GM12878 (cell line): ENCODE data around the gene CTPS1. TPM values are rescaled to one million over a fixed set of nuclear protein-coding genes. Genes with fewer than 3 reads are reported as not detected.

Experiments
- CBX3 ChIP-seq: fragments of 200-600 bp; sonication (generic); IDR thresholded peaks from 2 replicates; pipeline ENCODE4 v1.6.1; 2016; ENCODE audit warnings: low read depth, borderline replicate concordance
- CUX1 ChIP-seq: IDR thresholded peaks from 2 replicates; pipeline ENCODE4 v1.6.1; 2012; ENCODE audit warnings: improper control_type of control experiment, low read depth, low read length; ENCODE audit not compliant: insufficient replicate concordance
- EP300 ChIP-seq, 2 experiments: fragments of 150-350 bp in 1 of 2; IDR thresholded peaks; 2 replicates each; pipeline ENCODE4 v1.6.1; 2011 to 2012; ENCODE audit warnings: low read depth in 2 of 2, low read length in 2 of 2, borderline replicate concordance in 1 of 2, improper control_type of control experiment in 1 of 2, inconsistent platforms in 1 of 2; ENCODE audit not compliant: control insufficient read depth in 1 of 2
- EZH2 ChIP-seq: IDR thresholded peaks from 2 replicates; pipeline ENCODE4 v1.6.1; 2012; ENCODE audit warnings: low read depth, mild to moderate bottlenecking, control low read depth, inconsistent platforms, low read length, borderline replicate concordance; ENCODE audit not compliant: control insufficient read depth
- HDAC6 ChIP-seq: fragments of 200-600 bp; sonication (generic); IDR thresholded peaks from one replicate; pipeline ENCODE4 v1.8.0; 2017; ENCODE audit warnings: antibody characterized with exemption; ENCODE audit not compliant: unreplicated experiment
- KDM1A ChIP-seq: fragments of 200-600 bp; sonication (generic); IDR thresholded peaks from 2 replicates; pipeline ENCODE4 v1.6.1; 2016; ENCODE audit warnings: borderline replicate concordance
- LARP7 ChIP-seq: fragments of 450-650 bp; IDR thresholded peaks from 2 replicates; pipeline ENCODE4 v1.6.1; 2017; ENCODE audit warnings: mild to moderate bottlenecking
- MEF2A ChIP-seq: IDR thresholded peaks from 2 replicates; pipeline ENCODE4 v1.6.1; 2011; ENCODE audit warnings: low read depth, mild to moderate bottlenecking, low read length, moderate library complexity; ENCODE audit not compliant: insufficient read depth
- NFXL1 ChIP-seq: fragments of 450-650 bp; IDR thresholded peaks from 2 replicates; pipeline ENCODE4 v1.6.1; 2017; ENCODE audit warnings: antibody characterized with exemption, mild to moderate bottlenecking, borderline replicate concordance
- PRDM15 ChIP-seq: fragments of 450-650 bp; formaldehyde crosslinking; IDR thresholded peaks from 2 replicates; pipeline ENCODE4 v1.4.0; 2020; ENCODE audit warnings: mild to moderate bottlenecking, moderate library complexity
- RUNX3 ChIP-seq: IDR thresholded peaks from 2 replicates; pipeline ENCODE4 v1.6.1; 2012; ENCODE audit warnings: low read length, inconsistent platforms
- YBX1 ChIP-seq: fragments of 450-650 bp; IDR thresholded peaks from 2 replicates; pipeline ENCODE4 v1.6.1; 2016; ENCODE audit warnings: antibody characterized with exemption
- ZBTB11 ChIP-seq: fragments of 450-650 bp; formaldehyde crosslinking; IDR thresholded peaks from 2 replicates; pipeline ENCODE4 v1.5.0; 2022; ENCODE audit warnings: mild to moderate bottlenecking, missing genetic modification characterization
- ZNF622 ChIP-seq: fragments of 450-650 bp; IDR thresholded peaks from 2 replicates; pipeline ENCODE4 v1.6.1; 2017; ENCODE audit warnings: mild to moderate bottlenecking, inconsistent platforms
- ZZZ3 ChIP-seq: IDR thresholded peaks from 2 replicates; pipeline ENCODE4 v1.6.1; 2011; ENCODE audit warnings: low read depth; ENCODE audit not compliant: control insufficient read depth, insufficient read length
- polyA plus RNA-seq, 11 experiments: library from polyadenylated mRNA; depleted of rRNA in 4 of 11; unstranded in 6 of 11; stranded (reverse) in 5 of 11; fragments of >200 nt; fragmentation: Nextera tagmentation in 4 of 11; fragmentation: Illumina TruSeq in 1 of 11; extraction: Ambion mirVana in 4 of 11; extraction: Trizol in 1 of 11; gene quantifications; 1 replicate in 1 of 11; 2 replicates in 10 of 11; pipeline versions ENCODE4 v1.2.1 to v1.2.3, GENCODE V29; 2011 to 2016; ENCODE audit warnings: inconsistent platforms in 2 of 11, missing spikeins in 2 of 11, low read depth in 1 of 11
- total RNA-seq, 4 experiments: library from RNA; depleted of rRNA in 3 of 4; stranded (reverse); fragments of >200 nt in 3 of 4; fragmentation: Illumina TruSeq in 1 of 4; extraction: Trizol in 1 of 4; gene quantifications; 2 replicates each; pipeline versions ENCODE4 v1.2.1 to v1.2.3, GENCODE V29; 2013 to 2021

CTPS1 gene
- total and polyA plus RNA-seq, 10 of the 15 experiments (the other 5 are each of a cell fraction or from before 2014, with no cell fraction given), result 27.5 to 106 (median 62.8) TPM

GRCh38 chr1:40979241-40980067, at the start of gene CTPS1 (continued):
- TF ChIP-seq ZBTB11 (CRISPR knock-in tag) (no peak), MEF2A (0 out of 2 replicates have a peak, but pooled peaks have one; percentile 9), CUX1 (no peak), HDAC6 (no peak), NFXL1 (no peak), KDM1A (no peak), ZZZ3 (no peak), CBX3 (no peak), ZNF622 (no peak), EP300 (IDR thresholded peaks at IDR 0.05; ENCODE audit: borderline replicate concordance in 1 of 2, control insufficient read depth in 1 of 2, low read depth in 2 of 2, low read length in 2 of 2) (no peak), YBX1 (no peak), RUNX3 (peak; percentile 40; the same call in 1 of the 2 replicates), PRDM15 (no peak), LARP7 (peak; percentile 93), EZH2 (no peak)
